GM10248 (cell line): ENCODE measurements around the gene TIMM50.

ENCODE experiments used
- CTCF ChIA-PET: fragments of 300-600 bp; sonication (Branson Sonifier 250); formaldehyde crosslinking; extraction: SDS; loops from one replicate; lab custom pipeline; 2021; ENCODE audit warnings: antibody characterized with exemption; lab: Yijun Ruan, JAX
- POLR2A ChIA-PET: fragments of 350-650 bp; sonication (Branson Sonifier 250); formaldehyde crosslinking; extraction: SDS; loops from one replicate; lab custom pipeline; 2020; ENCODE audit warnings: antibody characterized with exemption; lab: Yijun Ruan, JAX
- DNase-seq: peaks from one replicate; pipeline ENCODE4 v3.0.0; 2012; ENCODE audit errors: extremely low spot score
- CTCF ChIP-seq: IDR thresholded peaks from 2 replicates; pipeline ENCODE4 v1.5.1; 2012; ENCODE audit warnings: mild to moderate bottlenecking, low read depth; ENCODE audit errors: extremely low read depth, missing control alignments, control extremely low read depth

The TIMM50 gene

GRCh38 chr19:39518975-39519374, 38.3 kb downstream of the TIMM50 start:
- no peak for DNase-seq
- POLR2A ChIA-PET, result no interaction called here
- TF ChIP-seq CTCF, result no peak
- CTCF ChIA-PET, result interaction anchor here (1.1 to 3.8 kb wide), 4 partner anchors 13 to 21 kb away, joined by 3 to 15 read pairs (median 6); partner anchors contain the start of gene EID2B

GRCh38 chr19:39520541-39521484, 40.2 kb downstream of the TIMM50 start:
- CTCF ChIA-PET, result interaction anchor here (1.0 to 3.8 kb wide), 2 partner anchors 11 to 17 kb away, joined by 3 to 15 read pairs; partner anchors contain the start of gene EID2B
- POLR2A ChIA-PET, result no interaction called here
- TF ChIP-seq CTCF, result no peak
- DNase-seq, result no peak

GRCh38 chr19:39524495-39524894, 43.9 kb downstream of the TIMM50 start:
- no peak for DNase-seq
- POLR2A ChIA-PET, result no interaction called here
- no peak for TF ChIP-seq CTCF
- CTCF ChIA-PET, result interaction anchor here (1.2 to 1.3 kb wide), 2 partner anchors 8 to 10 kb away, joined by 4 to 6 read pairs; partner anchors contain the start of gene EID2B

- TF ChIP-seq CTCF, result no peak
- POLR2A ChIA-PET, result no interaction called here
- no peak for DNase-seq
- CTCF ChIA-PET, result interaction anchor here (1.2 to 1.3 kb wide), 2 partner anchors 7 to 9 kb away, joined by 4 to 6 read pairs; partner anchors contain the start of gene EID2B
These were observed 44.6 kb downstream of the TIMM50 start for GRCh38 chr19:39525205-39525604.

- ChIA-PET POLR2A (interaction anchor here (0.7 kb wide), 1 partner anchor 141 kb away, joined by 3 read pairs; the partner anchor contains the start of genes MED29 and PAF1), CTCF (interaction anchor here (0.6 to 3.6 kb wide), 19 partner anchors 7 to 190 kb away, joined by 3 to 38 read pairs (median 6); partner anchors contain the start of genes RPS16, SAMD4B and SELENOV)
- DNase-seq, result no peak
- TF ChIP-seq CTCF, result no peak
These were observed 51.2 kb downstream of the TIMM50 start for GRCh38 chr19:39531834-39532232.
